ENCODE measurements around the gene ADCY3. TPM values are rescaled to one million over a fixed set of nuclear protein-coding genes. Genes with fewer than 3 reads are reported as not detected.

Gene ADCY3
- total RNA-seq, 4 donors from 2014 or later = 3.9 to 16.6 (median 12.3) TPM

- TF ChIP-seq CTCF (IDR thresholded peaks at IDR 0.05 in 4 of 5, conservative IDR thresholded peaks at IDR 0.05 in 1 of 5) (no peak), POLR2A (IDR thresholded peaks at IDR 0.05) (no peak)
- Histone ChIP-seq H3K4me3 (no peak overlapping the region), H3K4me1 (no peaks in the 10 kb centered on the region), H3K27me3 (no peaks in the 10 kb centered on the region), H3K36me3 (peaks cover 0 to 18% of the 10 kb centered on the region in 2 donors), H3K27ac (no peak overlapping the region), H3K9me3 (no peaks in the 10 kb centered on the region)
- DNase-seq (no peak), ATAC-seq (no peak)
- intact Hi-C loops (cut with DNase I; ENCODE audit: low total_unique reads) (no loop called here), in situ Hi-C loops (cut with MboI; ENCODE audit: low sequenced_read_pairs in 4 of 4) (loop anchor here in 1 of 4 donors (10.0 kb wide), 1 partner anchor 406 kb away; no protein-coding TSS in a partner anchor)
These were observed 99.2 kb downstream of the ADCY3 start for GRCh38 chr2:24820598-24821432.

- no peak for ATAC-seq
- Histone ChIP-seq H3K36me3 (peaks cover 0 to 18% of the 10 kb centered on the region in 2 donors), H3K27ac (no peak overlapping the region), H3K27me3 (no peaks in the 10 kb centered on the region), H3K9me3 (no peaks in the 10 kb centered on the region), H3K4me1 (no peaks in the 10 kb centered on the region), H3K4me3 (no peak overlapping the region)
- in situ Hi-C loops (cut with MboI; ENCODE audit: low sequenced_read_pairs in 4 of 4) (loop anchor here in 1 of 4 donors (10.0 kb wide), 1 partner anchor 405 kb away; no protein-coding TSS in a partner anchor), intact Hi-C loops (cut with DNase I; ENCODE audit: low total_unique reads) (no loop called here)
- DNase-seq = no peak
- TF ChIP-seq CTCF (IDR thresholded peaks at IDR 0.05 in 4 of 5, conservative IDR thresholded peaks at IDR 0.05 in 1 of 5) (no peak), POLR2A (IDR thresholded peaks at IDR 0.05) (no peak)
These were observed 99.9 kb downstream of the ADCY3 start for GRCh38 chr2:24820175-24820513.

- ATAC-seq (no peak), DNase-seq (no peak)
- H3K9me3 ChIP-seq = no peaks in the 10 kb centered on the region
- in situ Hi-C loops (cut with MboI; ENCODE audit: low sequenced_read_pairs in 4 of 4) = loop anchor here in 1 of 4 donors (10.0 kb wide), 1 partner anchor 405 kb away; no protein-coding TSS in a partner anchor
- H3K27me3 ChIP-seq = no peaks in the 10 kb centered on the region
- no peak overlapping the region for H3K4me3 ChIP-seq
- TF ChIP-seq POLR2A (IDR thresholded peaks at IDR 0.05) (no peak), CTCF (IDR thresholded peaks at IDR 0.05 in 4 of 5, conservative IDR thresholded peaks at IDR 0.05 in 1 of 5) (no peak)
- no peak overlapping the region for H3K27ac ChIP-seq
- H3K36me3 ChIP-seq = peaks cover 0 to 18% of the 10 kb centered on the region in 2 donors
- intact Hi-C loops (cut with DNase I; ENCODE audit: low total_unique reads) = no loop called here
- H3K4me1 ChIP-seq = no peaks in the 10 kb centered on the region
These were observed 100.4 kb downstream of the ADCY3 start for GRCh38 chr2:24819442-24820174.

- no peaks in the 10 kb centered on the region for H3K27me3 ChIP-seq
- intact Hi-C loops (cut with DNase I; ENCODE audit: low total_unique reads) (no loop called here), in situ Hi-C loops (cut with MboI; ENCODE audit: low sequenced_read_pairs in 4 of 4) (no loop called here)
- no peaks in the 10 kb centered on the region for H3K9me3 ChIP-seq
- peaks cover 0 to 18% of the 10 kb centered on the region in 2 donors for H3K36me3 ChIP-seq
- DNase-seq (no peak), ATAC-seq (no peak)
- no peak overlapping the region for H3K27ac ChIP-seq
- no peaks in the 10 kb centered on the region for H3K4me1 ChIP-seq
- no peak for TF ChIP-seq POLR2A (IDR thresholded peaks at IDR 0.05)
- TF ChIP-seq CTCF (IDR thresholded peaks at IDR 0.05 in 4 of 5, conservative IDR thresholded peaks at IDR 0.05 in 1 of 5) = no peak
- no peak overlapping the region for H3K4me3 ChIP-seq
These were observed 101.3 kb downstream of the ADCY3 start for GRCh38 chr2:24818721-24819167.
